HG02678 (cell line): ENCODE measurements around the gene MAP7.

Experiments used
- ATAC-seq: cut with Tn5 transposase; IDR thresholded peaks from one replicate; pipeline ENCODE4 v1.9.1; 2021; ENCODE audit warnings: mild to moderate bottlenecking, moderate library complexity; ENCODE audit not compliant: unreplicated experiment

Gene MAP7

GRCh38 chr6:136426627-136427377 lies 123.4 kb downstream of the MAP7 start:
- no peak for ATAC-seq

DNA sequence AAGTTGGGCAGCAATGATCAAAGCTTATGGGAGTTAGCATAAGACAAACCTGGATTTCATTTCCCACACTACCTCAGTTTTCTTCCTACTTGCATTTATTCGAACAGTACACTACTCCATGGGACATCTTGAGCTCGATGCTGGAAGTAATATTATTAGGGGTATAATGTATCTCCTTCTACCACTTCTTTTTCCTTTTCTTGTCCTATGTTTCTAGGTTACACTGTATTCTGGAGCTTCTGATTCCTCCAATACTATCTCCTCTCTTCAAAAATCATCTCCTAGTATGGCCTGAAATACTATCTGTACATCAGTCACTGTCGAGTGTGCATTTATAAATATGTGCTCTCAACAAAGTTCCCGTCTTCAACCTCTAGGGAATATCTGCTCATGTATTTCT lies 124.4 kb downstream of the MAP7 start:
- ATAC-seq, result no peak

DNA sequence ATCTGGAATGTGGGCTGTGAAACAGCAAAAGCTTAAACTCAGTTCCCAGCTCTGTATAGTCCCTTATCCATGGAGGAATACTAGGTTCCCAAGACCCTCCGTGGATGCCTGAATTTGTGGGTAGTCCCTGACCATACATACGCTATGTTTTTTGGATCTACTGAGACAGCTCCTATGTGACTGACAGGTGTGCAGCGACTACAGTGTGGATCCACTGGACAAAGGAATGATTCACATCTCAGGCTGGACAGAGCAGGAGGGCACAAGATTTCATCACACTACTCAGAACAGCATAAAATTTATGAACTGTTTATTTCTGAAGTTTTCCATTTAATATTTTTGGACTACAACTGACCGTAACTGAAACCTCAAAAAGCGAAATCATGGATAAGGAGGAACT lies 125.3 kb downstream of the MAP7 start:
- ATAC-seq, result no peak

DNA sequence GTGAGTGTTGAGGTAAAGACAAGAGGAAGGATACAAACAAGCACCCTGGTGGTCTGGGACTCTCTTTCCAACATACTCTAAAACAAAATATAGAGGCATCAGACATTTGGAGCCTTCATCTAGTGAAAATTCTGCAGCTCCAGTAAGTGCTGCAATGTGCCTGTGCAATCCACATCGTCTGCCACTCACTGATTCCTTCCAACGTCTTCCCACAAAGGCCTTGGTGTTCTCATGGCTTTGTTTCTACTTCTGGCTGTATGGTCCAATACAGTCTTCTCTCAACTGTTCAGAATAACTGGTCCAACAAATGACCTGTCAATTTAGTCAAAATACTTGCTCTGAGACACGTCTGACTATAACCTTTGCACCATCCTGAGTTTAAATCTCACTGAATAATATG lies 125.8 kb downstream of the MAP7 start:
- ATAC-seq, result no peak

- no peak for ATAC-seq
Observed at GRCh38 chr6:136421537-136422158, 128.6 kb downstream of the MAP7 start.

DNA sequence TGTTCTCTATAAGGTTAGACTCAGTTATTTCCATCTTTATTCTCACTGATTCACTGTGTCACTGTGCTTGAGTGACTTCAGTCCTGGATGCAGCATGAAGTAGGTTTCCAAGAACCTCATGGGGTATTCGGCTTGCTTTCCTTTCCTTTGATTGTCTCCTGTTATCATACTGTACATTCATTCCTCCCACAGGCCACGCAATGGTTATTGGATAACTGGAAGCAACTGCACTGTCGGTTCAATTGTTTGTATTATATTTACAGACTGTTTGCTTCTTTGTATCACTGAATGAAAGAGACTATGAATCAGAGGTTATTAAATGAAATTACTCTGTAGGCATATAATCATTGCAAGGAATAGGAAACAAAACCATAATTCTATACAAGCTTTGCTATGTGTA lies 129.4 kb downstream of the MAP7 start:
- no peak for ATAC-seq

DNA sequence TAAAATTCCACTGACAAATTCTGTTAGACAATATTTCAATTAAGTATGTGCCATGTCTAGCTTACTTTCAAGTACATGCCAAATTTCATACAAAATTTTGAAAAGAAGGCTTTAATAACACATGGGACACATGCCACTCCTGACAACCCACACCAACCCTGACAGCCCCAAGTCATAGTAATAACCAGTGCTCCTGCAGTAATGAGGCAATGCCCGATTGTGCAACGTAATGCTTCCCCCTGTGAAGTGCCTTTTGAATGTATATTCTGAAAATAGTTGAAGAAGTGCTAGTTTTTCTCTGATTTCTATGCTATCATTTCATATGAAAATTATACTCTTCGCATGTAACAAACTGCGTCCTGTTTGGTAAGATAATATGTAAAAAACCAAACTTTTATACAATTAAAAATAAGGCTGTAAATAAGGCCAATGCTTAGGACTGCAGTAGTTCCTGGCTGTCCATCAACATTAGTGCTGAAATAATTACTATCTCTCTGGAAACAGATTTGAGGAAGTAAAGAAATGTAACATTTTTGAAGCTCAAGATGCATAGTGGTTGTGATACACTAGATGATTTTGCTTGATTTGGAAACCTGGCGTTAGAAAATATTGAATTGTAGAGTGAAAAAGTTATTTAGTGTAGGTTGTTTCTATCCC lies 134.7 kb downstream of the MAP7 start:
- no peak for ATAC-seq

GRCh38 chr6:136412410-136412809 lies 137.8 kb downstream of the MAP7 start:
- ATAC-seq, result no peak

- no peak for ATAC-seq
Observed at GRCh38 chr6:136411453-136412354, 138.5 kb downstream of the MAP7 start.

DNA sequence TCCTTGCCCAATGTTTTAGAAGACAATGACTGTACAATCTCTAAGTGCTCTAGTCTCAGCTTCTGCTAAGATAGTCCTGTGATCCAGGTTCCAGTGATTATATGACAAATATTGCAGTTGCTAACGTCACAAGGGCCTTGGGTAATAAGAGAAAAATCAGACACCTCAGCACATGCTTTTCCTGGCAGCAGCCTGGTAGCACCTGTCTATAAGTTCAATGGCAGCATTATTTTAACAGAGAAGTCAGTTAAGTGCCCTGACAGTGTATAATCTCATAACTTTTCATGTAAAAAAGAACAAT lies 139.2 kb downstream of the MAP7 start:
- ATAC-seq, result no peak

DNA sequence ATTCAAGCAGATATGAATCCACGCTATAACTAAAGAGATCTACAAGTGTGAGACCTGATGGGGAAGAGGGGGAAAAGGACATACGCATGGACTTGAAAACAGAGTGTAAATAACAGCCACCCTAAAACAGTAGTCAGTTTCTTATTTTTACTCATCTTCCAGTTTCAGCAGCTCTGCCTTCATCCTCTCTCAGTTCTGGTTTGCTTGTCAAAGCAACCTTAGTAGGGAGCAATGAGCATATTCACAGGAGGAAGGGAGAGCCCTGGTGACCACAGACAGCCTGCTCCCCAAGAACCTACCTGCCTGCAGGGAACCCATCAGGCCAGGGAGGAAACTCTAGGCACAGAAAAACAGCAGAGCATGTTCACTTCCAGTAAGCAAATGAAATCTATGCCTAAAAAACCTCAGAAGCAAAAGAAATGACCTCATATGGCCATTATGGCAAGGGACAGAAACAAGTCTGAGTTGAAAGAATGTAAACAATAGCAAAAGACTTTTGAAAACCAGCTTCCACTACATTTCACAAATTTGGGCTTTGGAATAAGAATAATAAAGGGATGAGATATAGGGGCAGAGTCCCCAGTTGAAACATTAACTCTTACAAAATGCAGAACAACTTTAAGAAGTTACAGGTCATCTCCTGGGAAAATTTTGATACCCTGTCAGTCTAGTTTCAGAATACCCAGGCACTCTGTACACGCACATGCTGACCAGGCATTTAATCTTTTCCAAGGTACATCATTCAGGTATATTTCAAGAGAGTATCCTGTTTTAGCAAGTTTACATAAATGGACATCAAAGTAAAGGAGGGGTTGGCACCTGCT lies 139.8 kb downstream of the MAP7 start:
- peak; percentile 62 for ATAC-seq

DNA sequence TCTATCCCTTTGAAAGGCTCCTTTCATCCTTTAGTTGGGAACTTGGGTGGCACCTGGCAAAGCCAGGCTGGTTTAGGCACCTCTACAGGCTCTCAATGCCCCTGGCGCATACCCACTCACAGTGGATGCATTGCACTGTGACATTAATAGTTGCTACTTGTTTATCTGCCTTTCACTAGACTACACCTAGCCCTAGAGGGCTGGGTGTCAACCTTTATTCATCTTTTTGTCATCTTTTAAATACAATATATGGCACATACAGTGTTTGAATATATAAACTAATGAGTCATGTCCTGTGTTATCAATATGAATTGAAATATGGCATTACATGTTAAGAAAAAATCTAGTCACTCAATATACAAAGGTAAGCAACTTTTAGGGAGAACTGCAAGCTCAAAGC lies 140.6 kb downstream of the MAP7 start:
- ATAC-seq, result no peak

DNA sequence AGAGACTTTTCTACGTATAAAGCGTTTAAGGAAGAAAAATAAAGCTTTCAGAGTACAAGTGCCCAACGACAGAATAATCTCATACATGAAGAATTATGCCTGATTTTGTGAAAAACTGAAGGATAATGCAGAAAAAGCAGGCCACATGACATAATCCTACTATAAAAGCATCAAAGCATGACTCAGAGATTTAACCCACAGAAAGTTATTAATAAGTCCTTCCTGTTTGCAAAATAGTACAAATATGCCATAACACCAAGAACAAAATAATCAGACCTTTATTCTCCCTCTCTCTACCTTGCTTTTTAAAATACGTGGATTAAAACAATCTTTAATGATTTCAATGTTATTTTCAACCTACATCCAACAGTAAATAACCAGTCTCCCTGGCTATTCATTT lies 142.0 kb downstream of the MAP7 start:
- ATAC-seq, result no peak

- ATAC-seq, result no peak
Observed at GRCh38 chr6:136405420-136406029, 144.7 kb downstream of the MAP7 start.

- ATAC-seq, result no peak
Observed at GRCh38 chr6:136404627-136405419, 145.4 kb downstream of the MAP7 start.

DNA sequence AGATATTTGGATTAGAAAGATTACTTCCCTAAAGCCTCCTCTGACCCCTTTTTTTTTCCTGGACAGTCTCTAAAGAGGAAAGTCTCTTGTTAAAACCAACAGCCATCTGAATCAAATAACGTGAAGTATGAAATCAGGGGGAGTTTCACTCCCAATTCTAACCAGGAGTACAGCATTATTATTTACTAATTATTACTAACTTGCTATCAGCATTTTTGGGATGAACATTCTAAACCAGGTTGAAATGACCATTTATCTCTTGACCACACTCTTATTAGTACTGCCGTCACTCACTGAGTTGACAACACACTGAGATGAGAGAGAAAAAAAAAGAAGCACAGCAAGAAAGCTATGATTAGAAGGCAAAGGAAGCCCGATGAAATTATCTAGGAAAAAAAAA lies 146.2 kb downstream of the MAP7 start:
- ATAC-seq, result no peak

DNA sequence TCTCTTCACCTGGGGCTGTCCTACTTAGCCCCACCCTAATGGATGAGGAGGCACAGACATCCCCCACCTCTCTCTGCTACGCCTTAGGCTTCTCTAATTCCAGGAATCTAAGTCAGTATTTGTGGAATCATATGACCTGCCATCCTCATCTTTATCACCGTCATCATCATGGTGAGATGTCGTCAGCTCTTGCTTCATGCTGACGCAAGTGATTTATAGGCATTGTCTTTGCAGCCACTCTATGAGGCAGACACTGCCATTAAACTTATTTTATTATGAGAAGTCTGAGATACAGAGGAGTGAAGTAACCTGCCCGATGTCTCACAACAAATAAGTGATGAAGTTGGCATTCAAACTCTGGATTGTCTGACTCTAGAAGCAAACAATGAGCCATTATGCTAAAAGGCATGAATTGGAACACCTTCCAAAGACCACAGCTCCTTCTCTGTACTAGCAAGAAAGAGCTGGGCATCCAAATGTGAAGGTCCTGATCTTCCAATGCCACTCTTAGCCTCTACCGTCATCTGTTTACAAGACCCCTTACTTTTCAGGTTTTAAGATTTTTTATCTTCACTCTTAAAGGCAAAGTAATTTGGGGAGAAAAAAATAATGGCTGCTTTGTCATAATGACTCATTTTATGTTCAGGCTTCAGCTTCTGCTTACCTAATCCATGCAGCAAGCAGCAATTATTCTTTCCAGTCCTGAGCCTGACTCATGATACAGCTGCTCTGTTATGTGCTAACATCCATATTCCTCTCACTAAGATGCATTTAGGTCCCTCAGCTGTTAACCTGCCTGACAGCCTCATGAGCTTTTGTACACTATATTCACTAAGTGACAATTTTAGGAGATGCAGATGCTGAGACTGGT lies 146.9 kb downstream of the MAP7 start:
- ATAC-seq, result no peak

- ATAC-seq, result no peak
Observed at GRCh38 chr6:136401749-136402148, 148.5 kb downstream of the MAP7 start.
